KBM-7 (cell line): ENCODE results near the gene OTUD5.

Source experiments
- DNase-seq: peaks from one replicate; pipeline ENCODE4 v3.0.0-alpha.2; 2015
- in situ Hi-C: fragments of 300-500 bp; cut with MboI; formaldehyde crosslinking; loops from 2 replicates; pipeline ENCODE4 v1.14.3; 2020; ENCODE audit warnings: low sequenced_read_pairs, low pct_unique_long_range_greater_than_20kb, mixed read lengths

OTUD5 gene

DNA sequence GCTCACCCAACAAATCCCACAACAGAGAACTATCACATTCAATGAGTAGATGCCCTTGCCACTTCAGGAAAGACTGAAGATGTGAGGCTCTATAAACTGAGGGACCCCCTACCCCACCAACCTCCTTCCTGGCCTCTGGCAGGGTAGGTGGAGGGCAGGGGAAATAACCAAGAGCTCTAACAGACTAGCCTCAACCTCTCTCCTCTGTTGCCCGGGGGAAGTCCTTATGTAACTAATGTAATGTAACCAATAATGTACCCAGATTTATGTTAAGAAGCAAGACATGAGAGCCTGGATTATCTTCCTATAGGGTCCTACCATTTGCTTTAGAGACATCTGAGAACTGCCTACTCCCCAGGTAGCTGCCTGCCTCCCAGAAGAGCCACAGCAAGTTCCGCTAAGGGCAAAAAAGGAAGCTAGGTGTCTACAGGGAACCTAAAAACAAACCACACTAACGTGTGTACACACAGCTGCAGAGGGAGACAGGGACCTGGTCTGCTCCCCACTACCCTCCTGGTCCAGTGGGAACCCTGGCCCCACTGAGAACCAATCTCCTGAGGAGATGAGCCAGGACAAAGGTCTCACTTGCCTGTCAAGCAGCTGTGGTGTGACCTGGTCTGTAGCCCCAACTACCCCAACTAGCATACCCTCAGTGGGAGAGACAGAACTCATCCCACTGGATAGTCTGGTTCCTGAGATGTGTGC, 17.7 kb downstream of the OTUD5 start:
- DNase-seq: peak; percentile 55
- in situ Hi-C loops: no loop called here

DNA sequence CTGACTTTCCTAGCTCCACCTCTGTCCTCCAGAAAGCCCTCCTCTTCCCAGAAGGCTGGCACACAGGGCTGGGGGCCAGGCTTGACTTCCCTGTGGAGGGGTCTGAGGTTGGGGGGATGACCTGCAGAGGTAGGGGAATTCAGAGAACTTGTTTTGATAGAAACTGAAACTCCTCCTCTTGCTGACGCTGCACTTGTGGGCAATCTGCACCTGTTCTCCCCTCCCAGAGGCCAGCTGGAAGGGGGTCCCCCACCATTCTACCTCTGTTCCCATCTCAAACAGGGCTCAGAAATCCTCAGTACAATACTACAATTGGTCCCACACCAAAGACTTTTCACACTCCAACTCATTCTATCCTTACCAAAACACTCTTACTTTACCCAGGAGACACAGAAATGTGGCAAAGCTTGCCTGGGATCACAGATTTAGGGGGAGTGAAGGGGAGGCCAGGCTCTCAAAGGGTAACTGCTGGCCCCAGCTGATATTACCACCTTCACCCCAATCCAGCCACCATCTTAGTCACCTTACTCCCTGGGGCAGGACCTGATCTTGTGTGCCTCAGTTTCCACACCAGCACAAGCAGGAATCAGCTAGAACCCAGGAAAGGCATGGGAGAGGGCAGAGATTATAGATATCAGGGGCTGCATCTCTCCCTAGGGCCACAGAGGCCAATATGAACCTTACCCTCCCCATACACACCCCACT, 18.5 kb downstream of the OTUD5 start:
- no peak for DNase-seq
- in situ Hi-C loops: no loop called here

DNA sequence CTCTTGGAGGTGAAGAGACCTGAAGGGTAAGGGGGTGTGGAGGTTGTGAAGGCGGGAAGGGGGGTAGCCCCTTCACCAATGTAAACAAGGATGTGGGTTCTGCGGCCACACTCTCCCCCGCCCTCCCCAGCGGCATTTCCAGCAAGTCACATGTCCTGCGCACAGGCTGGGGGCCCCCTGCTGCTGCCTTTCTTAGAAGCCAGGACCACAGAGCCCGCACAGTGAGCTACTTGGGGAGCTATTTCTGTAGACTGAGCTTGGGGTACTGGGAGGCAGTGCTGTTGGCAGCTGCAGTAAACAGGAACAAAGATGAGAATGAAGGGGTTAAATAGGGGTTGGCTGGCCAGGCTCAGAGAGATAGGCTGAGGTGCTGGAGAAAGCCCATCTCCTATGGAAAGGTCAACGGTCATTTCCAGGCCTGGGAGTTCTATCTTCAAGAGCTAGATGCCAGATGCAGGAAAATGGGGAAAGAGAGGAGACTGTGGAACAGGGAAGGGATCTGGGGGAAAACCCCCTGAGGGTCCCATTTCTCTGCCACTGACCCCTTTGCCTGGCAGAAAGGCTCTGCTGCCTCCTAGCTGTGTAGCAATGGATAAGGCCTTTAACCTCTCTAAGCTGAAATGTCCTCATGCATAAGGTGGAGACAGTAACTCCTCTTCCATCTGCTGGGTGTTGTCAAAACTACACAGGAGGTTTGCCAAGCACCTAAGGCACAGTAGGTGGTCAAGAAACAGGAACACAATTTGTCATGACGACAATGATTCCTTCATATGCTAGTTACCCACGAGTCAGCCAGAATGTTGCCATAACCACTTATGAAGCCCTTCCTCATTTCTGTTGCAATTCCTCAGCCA, 20.1 kb downstream of the OTUD5 start:
- in situ Hi-C loops: no loop called here

DNA sequence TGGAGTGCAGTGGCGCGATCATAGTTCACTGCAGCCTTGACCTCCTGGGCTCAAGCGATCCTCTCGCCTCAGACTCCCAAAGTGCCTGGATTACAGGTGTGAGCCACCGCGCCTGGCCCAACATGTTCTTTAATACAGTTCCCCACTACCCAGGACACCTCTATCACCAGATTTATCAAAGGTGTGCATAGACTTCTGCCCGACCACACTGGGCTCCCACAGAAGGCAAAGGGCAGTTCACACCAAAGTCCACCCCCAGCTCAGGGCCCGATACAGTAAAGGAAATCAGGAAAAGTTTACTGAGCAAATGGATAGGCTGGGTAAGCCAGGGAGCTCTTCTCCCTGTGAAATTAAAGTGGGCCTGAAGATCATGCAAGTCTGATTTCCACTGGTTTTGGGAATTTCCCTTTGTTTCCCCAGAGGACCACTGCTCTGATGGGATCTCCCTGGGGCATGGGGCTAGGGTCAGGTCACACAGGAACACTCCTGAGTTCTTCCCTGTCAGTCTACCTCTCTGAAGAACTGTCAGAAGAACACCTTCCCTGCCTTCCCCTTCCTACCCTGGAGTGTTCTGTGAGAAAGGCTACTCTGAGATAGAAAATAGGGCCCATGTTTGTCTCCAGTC, 20.9 kb downstream of the OTUD5 start:
- in situ Hi-C loops: no loop called here
- no peak for DNase-seq

More for the DNA sequence above, 20.1 kb downstream of the OTUD5 start:
- DNase-seq: peak; percentile 98

DNA sequence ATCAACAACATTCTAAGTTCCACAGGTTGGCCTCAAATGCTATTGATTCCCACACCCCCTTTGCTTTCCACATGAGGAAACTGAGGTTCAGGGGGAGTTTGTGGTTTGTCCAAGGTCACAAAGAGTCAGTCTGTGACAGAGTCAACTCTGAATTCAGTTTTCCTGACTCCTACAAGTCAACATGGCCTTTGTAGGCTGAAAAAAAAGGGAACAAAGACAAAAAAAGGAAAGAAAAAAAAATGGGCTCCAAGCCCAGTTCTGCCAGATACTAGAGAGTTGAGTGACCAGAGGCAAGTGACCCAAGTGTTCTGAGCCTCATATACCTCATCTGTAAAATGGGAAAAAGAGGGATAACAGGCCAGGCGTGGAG, 22.1 kb downstream of the OTUD5 start:
- no peak for DNase-seq

GRCh38 chrX:48934581-48935300, 22.7 kb downstream of the OTUD5 start:
- in situ Hi-C loops: no loop called here
- no peak for DNase-seq

More for the DNA sequence above, 22.1 kb downstream of the OTUD5 start:
- in situ Hi-C loops: no loop called here

- no peak for DNase-seq
- in situ Hi-C loops: no loop called here
These were observed 23.6 kb downstream of the OTUD5 start for GRCh38 chrX:48933757-48934156.

DNA sequence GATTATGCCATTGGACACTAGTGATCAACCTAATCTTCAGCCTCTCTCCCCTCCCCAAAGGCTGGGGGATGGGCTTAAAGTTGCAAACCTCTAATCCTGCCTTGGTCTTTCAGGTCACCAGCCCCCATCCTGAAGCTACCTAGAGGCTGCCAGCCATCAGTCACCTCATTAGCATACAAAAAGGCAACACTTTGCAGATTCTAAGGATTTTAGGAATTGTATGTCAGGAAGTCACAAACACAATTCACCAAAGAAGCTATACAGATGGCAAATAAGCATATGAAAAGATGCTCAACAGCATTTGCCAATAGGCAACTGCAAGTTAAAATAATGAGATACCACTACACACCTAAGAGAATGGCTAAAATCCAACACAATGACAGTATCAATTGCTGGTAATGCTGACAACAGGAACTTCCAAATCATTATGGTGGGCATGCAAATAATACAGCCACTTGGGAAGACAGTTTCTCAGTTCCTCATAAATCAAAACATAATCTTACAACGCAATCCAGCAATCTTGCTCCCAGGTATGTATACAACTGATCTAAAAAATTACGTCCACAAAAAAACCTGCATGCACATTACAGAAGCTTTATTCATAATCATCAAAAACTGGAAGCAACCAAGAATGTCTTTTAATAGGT, 29.5 kb downstream of the OTUD5 start:
- no peak for DNase-seq
- in situ Hi-C loops: no loop called here

- DNase-seq: no peak
- in situ Hi-C loops: no loop called here
These were observed 30.3 kb downstream of the OTUD5 start for GRCh38 chrX:48927123-48927522.

DNA sequence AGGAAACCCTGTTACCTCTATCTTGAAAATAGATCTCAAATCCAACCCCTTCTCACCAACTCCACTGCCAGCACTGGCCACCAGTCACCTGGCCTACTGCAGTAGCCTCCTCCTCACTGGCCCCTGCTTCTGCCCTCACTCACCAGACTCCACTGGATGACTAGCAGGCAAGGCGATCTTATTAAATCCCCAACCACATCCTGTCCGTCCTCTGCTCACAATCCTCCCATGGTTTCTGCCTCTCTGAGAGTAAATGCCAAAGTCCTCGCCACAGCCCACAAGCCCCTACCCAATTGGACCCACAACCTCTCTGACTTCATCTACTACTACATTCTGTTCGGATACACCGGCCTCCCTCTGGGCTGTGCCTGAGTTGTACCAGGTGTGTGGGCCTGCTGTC, 33.1 kb downstream of the OTUD5 start:
- no peak for DNase-seq
- in situ Hi-C loops: no loop called here

GRCh38 chrX:48923771-48924170, 33.6 kb downstream of the OTUD5 start:
- in situ Hi-C loops: no loop called here
- DNase-seq: no peak

- DNase-seq: no peak
These were observed 36.7 kb downstream of the OTUD5 start for GRCh38 chrX:48920718-48921104.

GRCh38 chrX:48919947-48920717, 37.3 kb downstream of the OTUD5 start:
- peak; percentile 57 for DNase-seq
- in situ Hi-C loops: no loop called here

More at GRCh38 chrX:48920718-48921104, 36.7 kb downstream of the OTUD5 start:
- in situ Hi-C loops: no loop called here

- in situ Hi-C loops: no loop called here
- no peak for DNase-seq
These were observed 38.0 kb downstream of the OTUD5 start for GRCh38 chrX:48919360-48919841.

DNA sequence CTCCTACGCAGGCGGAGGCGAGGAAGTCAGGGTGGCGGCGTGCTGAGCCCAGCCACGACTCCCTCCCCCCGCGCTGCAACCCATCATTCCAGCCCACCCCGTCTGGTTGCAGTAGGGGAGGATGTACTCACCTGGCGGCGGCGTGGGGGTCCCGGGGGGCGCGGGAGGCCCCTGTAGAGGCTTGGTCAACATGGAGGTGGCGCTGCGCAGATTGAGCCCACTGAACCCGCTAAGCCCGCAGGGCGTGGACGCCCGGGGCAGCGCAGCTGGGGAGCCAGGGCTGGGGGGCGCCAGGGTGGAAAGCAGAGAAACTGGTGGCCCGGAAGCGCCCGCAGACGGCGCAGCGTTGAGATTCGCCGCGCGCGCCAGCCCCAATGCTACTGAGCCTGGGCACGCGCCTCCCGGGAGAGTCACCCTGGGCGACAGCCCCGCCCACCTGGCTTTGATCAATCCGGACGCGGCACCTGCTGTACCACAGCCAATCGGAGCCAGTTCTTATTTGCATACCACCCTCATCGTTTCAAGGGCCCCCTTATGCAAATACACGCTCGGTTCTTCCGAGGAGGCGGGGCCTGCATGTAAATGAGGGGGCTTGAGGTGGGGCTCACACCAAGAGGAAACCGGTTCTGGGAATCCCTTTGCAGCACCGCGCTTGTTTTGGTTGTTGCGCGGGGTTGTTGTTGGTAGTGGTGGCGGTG, 38.6 kb downstream of the OTUD5 start, which contains the start of gene PIM2:
TSS of gene PIM2 (minus strand) at position 382 of the 698 bp plus-strand sequence. CDS start at position 192, 190 bp downstream.
- in situ Hi-C loops: no loop called here
- peak; percentile 98 for DNase-seq

DNA sequence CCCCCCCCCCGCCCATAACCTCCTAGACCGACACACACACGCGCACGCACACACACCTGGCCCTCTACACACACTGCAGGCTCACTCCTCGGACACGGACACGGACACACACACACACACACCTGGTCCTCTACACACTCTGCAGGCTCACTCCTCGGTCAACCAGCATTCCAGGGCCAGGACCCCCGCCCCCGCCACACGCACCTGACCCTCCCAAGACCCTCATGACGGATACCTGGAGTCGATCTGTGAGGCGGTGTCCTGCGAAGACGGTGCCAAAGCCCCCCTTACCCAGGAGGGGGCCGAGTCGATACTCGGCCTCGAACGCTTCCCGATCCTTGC, 39.1 kb downstream of the OTUD5 start:
- in situ Hi-C loops: no loop called here
- DNase-seq: no peak
